Measurements from ENCODE around the gene NR1H2. TPM values are rescaled to one million over a fixed set of nuclear protein-coding genes. Genes with fewer than 3 reads are reported as not detected.
"Not testable (repeated sequence)": the region's sequence is repeated elsewhere in the genome, so short reads cannot be mapped to it uniquely, and the experiment has no call there.

Gene NR1H2
- total RNA-seq, 4 donors from 2014 or later: 80.2 to 125 (median 93.7) TPM

DNA sequence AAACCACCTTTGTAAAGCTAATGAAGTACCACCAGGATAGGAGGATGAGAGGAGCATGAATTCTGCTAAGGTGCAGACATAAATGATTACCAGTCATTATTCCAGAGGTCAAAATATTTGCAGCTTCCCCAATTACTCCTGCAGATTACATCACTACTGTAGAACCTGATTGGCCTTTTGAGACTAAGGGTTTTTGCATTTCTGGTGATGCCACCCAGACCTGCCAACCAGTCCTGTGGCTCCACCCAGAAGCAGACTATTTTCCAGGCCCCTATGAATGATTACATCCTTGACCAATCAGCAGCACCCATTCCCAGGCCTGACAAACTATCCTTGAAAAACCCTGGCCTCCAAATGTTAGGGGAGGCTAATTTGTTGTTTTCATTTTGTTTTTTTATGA is 35.9 kb upstream of the NR1H2 start:
- TF ChIP-seq EP300 (IDR thresholded peaks at IDR 0.05) (no peak), POLR2A (IDR thresholded peaks at IDR 0.05) (no peak)
- TF ChIP-seq, protein P1, sequence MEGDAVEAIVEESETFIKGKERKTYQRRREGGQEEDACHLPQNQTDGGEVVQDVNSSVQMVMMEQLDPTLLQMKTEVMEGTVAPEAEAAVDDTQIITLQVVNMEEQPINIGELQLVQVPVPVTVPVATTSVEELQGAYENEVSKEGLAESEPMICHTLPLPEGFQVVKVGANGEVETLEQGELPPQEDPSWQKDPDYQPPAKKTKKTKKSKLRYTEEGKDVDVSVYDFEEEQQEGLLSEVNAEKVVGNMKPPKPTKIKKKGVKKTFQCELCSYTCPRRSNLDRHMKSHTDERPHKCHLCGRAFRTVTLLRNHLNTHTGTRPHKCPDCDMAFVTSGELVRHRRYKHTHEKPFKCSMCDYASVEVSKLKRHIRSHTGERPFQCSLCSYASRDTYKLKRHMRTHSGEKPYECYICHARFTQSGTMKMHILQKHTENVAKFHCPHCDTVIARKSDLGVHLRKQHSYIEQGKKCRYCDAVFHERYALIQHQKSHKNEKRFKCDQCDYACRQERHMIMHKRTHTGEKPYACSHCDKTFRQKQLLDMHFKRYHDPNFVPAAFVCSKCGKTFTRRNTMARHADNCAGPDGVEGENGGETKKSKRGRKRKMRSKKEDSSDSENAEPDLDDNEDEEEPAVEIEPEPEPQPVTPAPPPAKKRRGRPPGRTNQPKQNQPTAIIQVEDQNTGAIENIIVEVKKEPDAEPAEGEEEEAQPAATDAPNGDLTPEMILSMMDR (IDR thresholded peaks at IDR 0.05): no peak
- H3K36me3 ChIP-seq: no peaks in the 10 kb centered on the region
- DNase-seq (ENCODE audit: low spot score in 2 of 2): no peak
- peaks cover 0 to 2% of the 10 kb centered on the region in 2 donors for H3K27me3 ChIP-seq
- no peaks in the 10 kb centered on the region for H3K4me1 ChIP-seq
- H3K4me3 ChIP-seq: no peak overlapping the region
- no peak overlapping the region for H3K27ac ChIP-seq
- H3K9me3 ChIP-seq: peaks cover 0 to 14% (median 0%) of the 10 kb centered on the region in 4 donors

- Histone ChIP-seq H3K27me3 (no peaks in the 10 kb centered on the region), H3K27ac (no peak overlapping the region), H3K36me3 (no peaks in the 10 kb centered on the region), H3K9me3 (peaks cover 0 to 16% (median 0%) of the 10 kb centered on the region in 4 donors), H3K4me1 (no peaks in the 10 kb centered on the region), H3K4me3 (no peak overlapping the region)
- no peak for DNase-seq (ENCODE audit: low spot score in 2 of 2)
- 81 to 85% methylated on average over 3 of the region's 3 CpGs for WGBS, 2 donors
- TF ChIP-seq POLR2A (IDR thresholded peaks at IDR 0.05): no peak
These were observed 35.1 kb upstream of the NR1H2 start for GRCh38 chr19:50341091-50341564.

- peak overlapping the region in 1 of 4 donors; percentile 26 for H3K4me3 ChIP-seq
- no peak for DNase-seq (ENCODE audit: low spot score in 2 of 2)
- peak overlapping the region in 1 of 4 donors; percentile 3 for H3K27ac ChIP-seq
- WGBS, 2 donors: 63 to 75% methylated on average over 8 of the region's 8 CpGs
- peaks cover 0 to 16% (median 0%) of the 10 kb centered on the region in 4 donors for H3K9me3 ChIP-seq
- peaks cover 0 to 4% (median 0%) of the 10 kb centered on the region in 4 donors for H3K4me1 ChIP-seq
- TF ChIP-seq EP300 (IDR thresholded peaks at IDR 0.05) (no peak), POLR2A (IDR thresholded peaks at IDR 0.05) (no peak)
- TF ChIP-seq, protein P1 (IDR thresholded peaks at IDR 0.05): no peak
- no peaks in the 10 kb centered on the region for H3K36me3 ChIP-seq
- no peaks in the 10 kb centered on the region for H3K27me3 ChIP-seq
These were observed 31.5 kb upstream of the NR1H2 start for GRCh38 chr19:50344661-50345318.

DNA sequence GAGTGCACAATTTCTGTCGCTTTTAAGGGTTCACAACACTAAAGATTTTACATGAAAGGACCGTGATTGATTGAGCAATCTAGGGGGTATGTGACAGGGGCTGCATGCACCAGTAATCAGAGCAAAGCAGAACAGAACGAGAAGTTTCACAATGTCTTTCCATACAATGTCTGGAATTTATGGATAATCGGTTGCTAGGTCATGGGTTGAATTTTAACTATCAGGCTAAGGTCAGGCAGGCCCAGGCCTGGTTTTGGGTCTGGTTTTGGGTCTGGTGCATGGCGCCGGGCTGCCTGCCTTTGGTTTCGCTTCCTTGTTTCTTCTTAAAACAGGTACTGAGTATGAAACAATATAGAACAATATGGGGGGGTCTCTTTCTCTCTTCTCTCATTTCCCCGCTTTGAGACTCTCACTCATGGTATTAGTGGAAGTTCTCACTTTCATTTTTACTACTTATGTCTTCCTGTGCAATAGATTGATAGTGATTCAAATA is 29.1 kb upstream of the NR1H2 start:
- H3K36me3 ChIP-seq; H3K4me3 ChIP-seq; H3K27ac ChIP-seq; H3K27me3 ChIP-seq; H3K4me1 ChIP-seq; DNase-seq (ENCODE audit: low spot score in 2 of 2): not testable (repeated sequence)
- WGBS, 2 donors: 75 to 79% methylated on average over 8 of the region's 8 CpGs
- H3K9me3 ChIP-seq: peaks cover 0 to 13% (median 0%) of the 10 kb centered on the region in 4 donors

GRCh38 chr19:50349277-50350057 is 26.8 kb upstream of the NR1H2 start:
- TF ChIP-seq POLR2A (IDR thresholded peaks at IDR 0.05): no peak
- no peak for TF ChIP-seq EP300 (IDR thresholded peaks at IDR 0.05)
- TF ChIP-seq, protein P1 (IDR thresholded peaks at IDR 0.05): no peak
- peaks cover 0 to 11% (median 0%) of the 10 kb centered on the region in 4 donors for H3K9me3 ChIP-seq
- H3K27me3 ChIP-seq: no peaks in the 10 kb centered on the region
- H3K4me1 ChIP-seq: peaks cover 0 to 4% (median 0%) of the 10 kb centered on the region in 4 donors
- H3K4me3 ChIP-seq: no peak overlapping the region
- no peaks in the 10 kb centered on the region for H3K36me3 ChIP-seq
- 54 to 59% methylated on average over 22 of the region's 22 CpGs for WGBS, 2 donors
- no peak for DNase-seq (ENCODE audit: low spot score in 2 of 2)
- H3K27ac ChIP-seq: no peak overlapping the region

DNA sequence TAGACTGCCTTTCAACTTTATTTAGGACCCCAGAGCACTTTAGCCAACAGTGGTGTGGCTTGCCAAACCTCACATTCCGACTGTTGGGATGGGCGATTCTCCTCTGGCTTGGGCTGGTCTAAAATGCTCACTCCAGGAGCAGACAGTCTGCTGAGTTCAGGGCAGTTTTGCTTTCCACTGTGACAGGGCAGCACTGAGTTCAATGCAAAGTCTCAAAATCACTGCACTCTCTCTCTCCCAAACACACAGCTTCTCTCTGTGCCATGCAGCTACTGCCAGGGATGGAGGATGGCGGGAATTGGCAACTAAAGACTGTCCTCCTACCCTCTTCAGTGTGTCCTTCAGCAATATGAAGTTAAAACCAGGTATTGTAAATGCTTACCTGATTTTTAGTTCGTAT is 24.0 kb upstream of the NR1H2 start:
- Histone ChIP-seq H3K27ac (no peak overlapping the region), H3K36me3 (no peaks in the 10 kb centered on the region), H3K4me1 (peaks cover 0 to 6% (median 2%) of the 10 kb centered on the region in 4 donors), H3K9me3 (no peaks in the 10 kb centered on the region), H3K27me3 (no peaks in the 10 kb centered on the region), H3K4me3 (no peak overlapping the region)
- no peak for DNase-seq (ENCODE audit: low spot score in 2 of 2)
- TF ChIP-seq, protein P1 (IDR thresholded peaks at IDR 0.05): no peak
- TF ChIP-seq POLR2A (IDR thresholded peaks at IDR 0.05) (no peak), EP300 (IDR thresholded peaks at IDR 0.05) (no peak)
- WGBS, 2 donors: 62 to 68% methylated on average over 4 of the region's 4 CpGs

- H3K4me3 ChIP-seq; DNase-seq (ENCODE audit: low spot score in 2 of 2); H3K27ac ChIP-seq; H3K9me3 ChIP-seq; H3K36me3 ChIP-seq; H3K27me3 ChIP-seq: not testable (repeated sequence)
- WGBS, 2 donors: 92 to 93% methylated on average over 7 of the region's 7 CpGs
- peaks cover 0 to 17% (median 1%) of the 10 kb centered on the region in 4 donors for H3K4me1 ChIP-seq
These were observed 22.8 kb upstream of the NR1H2 start for GRCh38 chr19:50353487-50353880.

All from tibial nerve (tissue), 4 donors.